Mesothelial cell of epicardium (in vitro differentiated cells): ENCODE results near the gene ALMS1. TPM values are rescaled to one million over a fixed set of nuclear protein-coding genes. Genes with fewer than 3 reads are reported as not detected.
"Not testable (repeated sequence)": the region's sequence is repeated elsewhere in the genome, so short reads cannot be mapped to it uniquely, and the experiment has no call there.

Source experiments
- DNase-seq, 2 experiments: peaks; one replicate each; pipeline ENCODE4 v3.0.0; 2021; ENCODE audit warnings: low spot score in 2 of 2; ENCODE audit not compliant: unreplicated experiment in 2 of 2
- H3K27ac Mint-ChIP-seq: 2 replicates; pipeline ENCODE4 v1.8.0; 2021; ENCODE audit warnings: mixed read lengths
- H3K27me3 Mint-ChIP-seq: 2 replicates; pipeline ENCODE4 v1.8.0; 2021; ENCODE audit warnings: low read depth, mixed read lengths
- H3K36me3 Mint-ChIP-seq: 2 replicates; pipeline ENCODE4 v1.8.0; 2021; ENCODE audit warnings: mixed read lengths
- H3K4me1 Mint-ChIP-seq: 2 replicates; pipeline ENCODE4 v1.8.0; 2021; ENCODE audit warnings: mixed read lengths
- H3K4me3 Mint-ChIP-seq: 2 replicates; pipeline ENCODE4 v1.8.0; 2021; ENCODE audit warnings: mild to moderate bottlenecking, moderate library complexity, mixed read lengths
- H3K9me3 Mint-ChIP-seq: 2 replicates; pipeline ENCODE4 v1.8.0; 2021; ENCODE audit warnings: mixed read lengths
- CTCF ChIP-seq: fragments of 200-600 bp; sonication (generic); IDR thresholded peaks from one replicate; pipeline ENCODE4 v1.5.0; 2021; ENCODE audit warnings: antibody characterized with exemption; ENCODE audit not compliant: unreplicated experiment
- total RNA-seq: library from RNA; stranded (reverse); gene quantifications from 3 replicates; pipeline ENCODE4 v1.2.1, GENCODE V29; 2021

Gene ALMS1
- total RNA-seq, 1 donor from 2014 or later, result 42.2 TPM

- Mint-ChIP-seq H3K27me3 (no peaks in the 10 kb centered on the region), H3K4me3 (no peak overlapping the region), H3K36me3 (peaks cover 53% of the 10 kb centered on the region), H3K9me3 (no peaks in the 10 kb centered on the region), H3K27ac (no peak overlapping the region), H3K4me1 (no peaks in the 10 kb centered on the region)
- TF ChIP-seq CTCF, result no peak
- DNase-seq, result no peak
Observed at GRCh38 chr2:73451263-73451972, 65.8 kb downstream of the ALMS1 start.

- Mint-ChIP-seq H3K27me3 (no peaks in the 10 kb centered on the region), H3K27ac (no peak overlapping the region), H3K4me3 (no peak overlapping the region), H3K4me1 (no peaks in the 10 kb centered on the region), H3K9me3 (peaks cover 21% of the 10 kb centered on the region), H3K36me3 (peaks cover 46% of the 10 kb centered on the region)
- no peak for TF ChIP-seq CTCF
- no peak for DNase-seq
Observed at GRCh38 chr2:73457982-73458381, 72.3 kb downstream of the ALMS1 start.

- H3K27ac Mint-ChIP-seq, H3K4me3 Mint-ChIP-seq, H3K4me1 Mint-ChIP-seq, DNase-seq, H3K27me3 Mint-ChIP-seq: not testable (repeated sequence)
- H3K36me3 Mint-ChIP-seq, result peaks cover 37% of the 10 kb centered on the region
- peaks cover 23% of the 10 kb centered on the region for H3K9me3 Mint-ChIP-seq
Observed at GRCh38 chr2:73462388-73462787, 76.8 kb downstream of the ALMS1 start.

GRCh38 chr2:73468376-73468775 lies 82.7 kb downstream of the ALMS1 start:
- Mint-ChIP-seq H3K9me3 (peaks cover 4% of the 10 kb centered on the region), H3K4me1 (no peaks in the 10 kb centered on the region), H3K27ac (no peak overlapping the region), H3K27me3 (no peaks in the 10 kb centered on the region), H3K36me3 (peaks cover 4% of the 10 kb centered on the region), H3K4me3 (no peak overlapping the region)
- no peak for TF ChIP-seq CTCF
- no peak for DNase-seq

GRCh38 chr2:73483874-73484273 lies 98.2 kb downstream of the ALMS1 start:
- not testable (repeated sequence) for H3K4me1 Mint-ChIP-seq, H3K27me3 Mint-ChIP-seq, DNase-seq, H3K27ac Mint-ChIP-seq, H3K4me3 Mint-ChIP-seq
- H3K9me3 Mint-ChIP-seq, result peaks cover 13% of the 10 kb centered on the region
- peaks cover 19% of the 10 kb centered on the region for H3K36me3 Mint-ChIP-seq

GRCh38 chr2:73487112-73487657 lies 101.5 kb downstream of the ALMS1 start:
- DNase-seq, result no peak
- H3K9me3 Mint-ChIP-seq, result peaks cover 4% of the 10 kb centered on the region
- H3K4me3 Mint-ChIP-seq, result no peak overlapping the region
- H3K4me1 Mint-ChIP-seq, result no peaks in the 10 kb centered on the region
- no peak overlapping the region for H3K27ac Mint-ChIP-seq
- peaks cover 33% of the 10 kb centered on the region for H3K36me3 Mint-ChIP-seq
- no peaks in the 10 kb centered on the region for H3K27me3 Mint-ChIP-seq
- TF ChIP-seq CTCF, result no peak
